Stimulated activated CD4-positive, alpha-beta T cell treated with anti-CD3 and anti-CD28 coated beads, Interleukin-15, amount 100 ng/mL, for 1 hour (primary cell): ENCODE results near the gene ZNF24.
A peak's percentile ranks its signal among the peaks of the same experiment; 100 is the strongest.

Source experiments
- DNase-seq, 2 donors: peaks; one replicate each; pipeline ENCODE4 v3.0.0-alpha.2; 2020; ENCODE audit warnings: low read depth in 1 of 2, low spot score in 1 of 2

ZNF24 gene

DNA sequence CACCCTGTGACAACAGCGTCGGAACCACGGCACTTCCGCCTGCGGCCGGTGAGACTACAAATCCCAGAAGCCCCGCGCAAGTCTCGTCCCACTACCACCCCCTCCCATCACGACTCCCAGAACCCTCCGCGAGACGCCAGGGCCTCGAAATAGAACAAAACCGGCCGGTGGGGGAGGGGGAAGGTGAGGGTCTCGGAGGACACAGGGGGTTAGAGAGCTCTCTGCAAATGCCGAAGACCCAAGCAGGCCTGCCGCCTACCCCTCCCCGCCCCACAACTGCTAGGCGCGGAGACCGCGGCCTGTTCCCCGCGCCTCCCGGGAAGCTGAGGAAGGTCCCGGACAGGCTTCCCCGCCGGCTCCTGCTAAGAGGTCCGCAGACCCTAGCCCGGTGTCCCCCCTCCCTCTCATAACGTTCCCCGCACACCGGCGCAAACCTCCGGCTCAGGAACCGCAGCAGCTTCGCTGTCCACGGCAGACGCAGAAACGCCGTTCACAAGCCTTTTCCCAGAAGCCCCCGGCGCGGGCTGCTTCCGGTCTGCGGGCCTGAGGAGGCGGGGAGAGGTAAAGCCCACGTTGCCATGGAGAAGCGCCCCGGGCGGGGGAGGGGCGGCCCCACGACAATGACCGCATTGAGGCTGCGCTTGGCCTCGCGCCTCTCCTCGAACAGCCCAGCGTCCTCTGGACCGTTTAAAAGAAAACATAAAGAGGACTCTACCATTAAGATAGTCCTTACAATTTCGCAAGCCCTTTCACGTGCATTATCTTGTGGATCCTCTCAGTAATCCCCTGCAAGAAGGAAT, at the start of gene ZNF24:
Gene ZNF24, minus strand, starts transcription at position 485 of the 800 bp plus-strand sequence. CDS start 3,770 bp downstream, outside the sequence.
- peak; percentile 78 to 88 for DNase-seq

- no peak for DNase-seq
Observed at GRCh38 chr18:35393716-35394115, 49.5 kb upstream of the ZNF24 start.

GRCh38 chr18:35392375-35392774, 48.2 kb upstream of the ZNF24 start:
- no peak for DNase-seq

- DNase-seq = no peak
Observed at GRCh38 chr18:35390951-35391700, 46.9 kb upstream of the ZNF24 start.

GRCh38 chr18:35389095-35389618, 44.9 kb upstream of the ZNF24 start:
- DNase-seq = no peak

- no peak for DNase-seq
Observed at GRCh38 chr18:35387152-35387571, 42.9 kb upstream of the ZNF24 start.

DNA sequence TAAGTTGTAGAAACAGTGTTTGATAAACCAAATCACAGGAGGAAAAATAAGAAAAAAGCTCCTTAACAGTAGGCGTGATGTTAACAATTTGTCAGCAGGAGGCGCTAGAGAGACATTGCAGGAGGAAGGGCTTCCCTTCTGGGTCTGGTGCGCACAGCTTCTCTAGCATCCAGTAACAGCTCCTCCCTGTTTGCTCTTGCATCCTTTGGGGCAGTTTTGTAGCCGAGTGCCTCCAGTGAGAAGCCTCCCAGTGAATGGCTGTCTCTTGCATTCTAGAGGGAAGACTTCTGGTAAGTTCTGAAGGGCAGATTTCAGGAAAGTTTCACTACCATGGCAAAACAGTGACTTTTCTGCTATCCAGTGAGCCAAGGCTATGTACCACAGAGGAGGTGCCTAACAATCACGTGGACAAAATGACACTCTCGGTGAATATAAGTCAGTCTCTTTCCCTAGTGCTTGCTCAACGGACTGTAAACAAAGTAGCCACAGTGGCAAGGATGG, 42.4 kb upstream of the ZNF24 start:
- peak in 1 of 2 donors; percentile 16 for DNase-seq

DNA sequence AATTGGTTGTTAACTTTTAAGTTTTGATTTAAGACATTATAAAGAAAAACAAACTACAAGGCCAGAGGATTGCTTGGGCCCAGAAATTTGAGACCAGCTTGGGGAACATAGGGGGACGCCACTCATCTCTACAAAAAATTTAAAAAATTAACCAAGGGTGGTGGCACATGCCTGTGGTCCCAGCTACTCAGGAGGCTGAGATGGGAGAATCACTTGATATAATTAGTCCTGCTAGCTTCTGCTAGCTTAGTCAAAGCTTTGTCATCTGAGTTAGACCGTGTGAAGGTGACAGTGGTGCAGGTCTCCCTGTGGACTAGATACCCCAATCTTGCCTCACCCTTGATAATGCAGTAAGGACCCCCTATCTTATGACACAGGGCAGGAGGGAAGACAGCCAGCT, 38.9 kb upstream of the ZNF24 start:
- no peak for DNase-seq

GRCh38 chr18:35379421-35379820, 35.2 kb upstream of the ZNF24 start:
- DNase-seq = no peak

DNA sequence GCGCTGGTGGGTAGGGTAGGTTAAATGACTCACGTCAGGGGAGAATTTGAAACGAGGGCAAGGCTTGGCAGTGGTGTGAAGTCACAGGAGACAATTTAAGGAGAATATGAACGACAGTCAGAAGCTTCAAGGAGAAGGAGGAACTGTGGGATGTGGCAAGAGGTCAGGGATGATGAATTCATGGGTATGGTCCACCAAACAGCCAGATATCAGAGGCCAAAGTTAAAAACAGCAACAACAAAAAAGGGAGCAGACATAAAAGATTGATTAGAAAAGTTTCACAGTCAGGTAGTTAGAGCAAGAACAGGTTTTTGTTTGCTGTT, 34.3 kb upstream of the ZNF24 start:
- no peak for DNase-seq

DNA sequence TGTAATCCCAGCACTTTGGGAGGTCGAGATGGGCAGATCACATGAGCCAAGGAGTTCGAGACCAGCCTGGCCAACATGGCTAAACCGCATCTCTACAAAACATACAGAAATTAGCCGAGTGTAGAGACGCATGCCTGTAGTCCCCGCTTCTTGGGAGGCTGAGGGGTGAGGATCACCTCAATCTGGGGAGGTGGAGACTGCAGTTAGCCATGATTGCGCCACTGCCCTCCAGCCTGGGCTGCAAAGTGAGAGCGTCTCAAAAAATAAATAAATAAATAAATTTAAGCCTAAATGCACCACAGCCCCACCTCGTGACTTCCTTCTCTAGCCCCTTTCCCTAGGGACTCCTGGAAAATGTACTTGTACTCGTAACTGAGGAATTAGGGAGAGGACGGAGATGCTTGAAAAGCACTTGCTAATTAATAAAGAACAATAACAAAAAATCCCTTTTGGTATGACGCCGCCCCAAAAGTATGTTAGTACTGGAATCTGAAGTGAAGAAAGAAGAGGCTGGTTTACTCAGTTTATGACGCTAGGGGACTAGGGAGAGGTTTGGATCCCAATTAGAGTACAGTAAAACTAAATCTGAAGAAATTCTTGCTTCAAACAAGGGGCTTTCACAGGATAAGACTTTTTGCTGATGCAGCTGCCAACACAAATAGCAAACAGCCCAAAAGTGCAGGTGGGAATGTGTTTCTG, 33.8 kb upstream of the ZNF24 start:
- no peak for DNase-seq

DNA sequence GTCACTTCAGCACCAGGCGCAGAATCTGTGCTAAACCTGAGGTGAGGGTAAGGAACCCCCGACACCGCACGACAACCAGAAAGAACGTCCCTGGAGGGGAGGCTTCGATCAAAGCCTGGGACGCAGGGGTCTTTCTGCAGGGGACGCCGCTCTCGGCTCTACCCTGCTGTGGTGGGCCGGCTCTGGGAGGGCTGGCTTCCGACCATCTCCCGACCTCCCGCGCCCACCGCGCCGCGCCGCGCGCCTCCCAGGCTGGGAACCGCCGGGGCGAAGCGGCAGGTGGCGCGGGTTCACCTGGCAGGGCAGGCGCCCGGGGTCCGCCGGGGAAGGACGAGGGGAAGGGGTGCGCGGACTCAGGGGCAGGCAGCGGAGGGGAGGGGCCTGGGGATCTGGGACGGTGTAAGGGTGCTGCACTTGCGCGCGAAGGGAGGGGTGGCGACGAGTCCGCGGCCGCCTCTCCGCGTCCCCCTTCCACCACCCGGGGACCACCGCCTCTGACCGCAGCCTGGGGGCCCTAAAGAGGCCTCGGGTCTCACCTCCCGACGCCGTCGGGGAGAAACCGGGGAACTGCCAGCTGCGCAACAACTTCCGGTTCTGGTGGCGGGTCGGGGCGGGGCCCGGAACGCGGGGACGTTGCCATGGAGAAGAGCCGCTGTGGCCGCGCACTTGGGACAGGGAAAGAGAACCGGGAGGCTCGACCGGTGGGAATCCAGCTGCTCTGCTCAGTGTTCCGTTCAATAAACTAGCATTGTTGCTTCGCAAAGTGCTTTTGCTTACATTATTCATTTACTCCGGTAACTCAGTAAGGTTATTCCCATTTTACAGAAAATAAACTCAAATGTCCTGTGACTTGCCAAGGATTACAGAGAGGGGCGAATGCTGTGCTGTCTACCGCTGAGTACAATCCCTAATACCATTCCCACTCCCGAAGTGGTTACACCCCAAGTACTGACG, 32.8 kb upstream of the ZNF24 start, which contains the start of gene ZNF396:
Gene ZNF396, minus strand, starts transcription at position 596 of the 954 bp plus-strand sequence. CDS start 3,045 bp downstream, outside the sequence.
- peak; percentile 34 to 50 for DNase-seq

- no peak for DNase-seq
Observed at GRCh38 chr18:35376393-35376741, 32.1 kb upstream of the ZNF24 start.

GRCh38 chr18:35374708-35375107, 30.5 kb upstream of the ZNF24 start:
- no peak for DNase-seq

- DNase-seq = no peak
Observed at GRCh38 chr18:35371412-35372195, 27.4 kb upstream of the ZNF24 start.

DNA sequence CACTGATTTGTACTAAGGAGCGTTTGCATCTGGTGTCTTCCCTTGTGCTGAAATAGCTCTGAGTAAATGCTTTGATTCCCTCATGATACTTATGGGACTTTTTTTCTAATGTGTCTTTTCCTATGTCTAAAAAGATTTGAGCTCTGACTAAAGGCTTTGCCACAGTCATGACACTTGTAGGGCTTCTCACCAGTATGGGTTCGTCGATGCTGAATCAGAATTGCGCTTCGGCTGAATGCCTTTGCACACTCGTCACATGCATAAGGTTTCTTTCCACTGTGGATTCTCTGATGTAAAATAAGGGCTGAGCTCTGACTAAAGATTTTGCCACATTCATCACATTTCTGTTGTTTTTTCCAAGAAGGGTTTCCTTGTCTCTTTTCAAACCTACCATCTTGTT, 24.9 kb upstream of the ZNF24 start:
- DNase-seq = no peak

- DNase-seq = no peak
Observed at GRCh38 chr18:35368595-35368994, 24.4 kb upstream of the ZNF24 start.

DNA sequence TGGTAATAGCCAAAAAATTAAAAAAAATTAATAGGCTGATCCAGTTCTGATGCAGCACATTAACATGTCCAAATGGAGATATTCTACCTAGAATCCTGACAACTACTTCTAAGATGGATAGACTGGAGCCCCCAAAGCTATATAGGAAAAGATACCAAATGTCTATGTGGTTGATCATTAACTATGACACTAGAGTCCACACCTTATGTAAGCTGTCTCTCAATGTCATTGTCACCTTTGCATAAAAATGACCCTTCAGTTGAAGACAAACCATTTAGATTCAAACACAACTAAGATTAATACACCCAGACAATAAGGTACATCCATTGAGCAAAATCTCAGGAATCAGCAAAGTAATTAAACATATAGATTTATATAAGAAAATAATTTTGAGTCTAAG, 18.3 kb upstream of the ZNF24 start:
- DNase-seq = no peak

DNA sequence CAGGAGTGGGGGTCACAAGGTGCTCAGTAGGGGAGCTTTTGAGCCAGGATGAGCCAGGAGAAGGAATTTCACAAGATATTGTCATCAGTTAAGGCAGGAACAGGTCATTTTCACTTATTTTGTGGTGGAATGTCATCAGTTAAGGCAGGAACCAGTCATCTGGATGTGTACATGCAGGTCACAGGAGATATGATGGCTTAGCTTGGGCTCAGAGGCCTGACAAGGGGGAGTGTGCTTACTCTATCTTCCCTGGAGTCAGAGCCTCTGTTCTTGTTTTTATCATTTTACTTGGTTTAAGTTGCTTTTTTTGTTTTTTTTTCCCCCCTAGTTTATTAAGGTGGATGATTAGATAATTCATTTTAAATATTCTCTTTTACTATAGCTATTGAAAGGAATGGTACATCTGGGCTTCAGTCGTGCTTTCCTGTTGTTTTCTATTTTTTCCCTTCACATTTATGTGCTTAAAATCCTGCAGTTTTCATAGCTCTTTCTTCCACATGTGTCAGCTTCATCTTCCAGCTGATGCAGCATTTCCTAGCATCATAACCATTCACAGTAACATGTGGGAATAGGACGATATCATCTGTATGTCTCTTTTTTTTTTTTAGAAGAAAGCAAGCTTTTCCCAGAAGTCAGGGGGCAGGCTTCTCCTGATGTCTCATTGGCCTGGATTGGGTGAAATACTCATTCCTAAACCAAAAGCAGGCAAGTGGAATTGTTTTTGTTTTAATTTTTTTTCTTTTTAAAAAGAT, 17.5 kb upstream of the ZNF24 start:
- DNase-seq = no peak
